ENCODE measurements around the gene GGA2.

- no peak for TF ChIP-seq POLR2A (IDR thresholded peaks at IDR 0.05)
- no peak for TF ChIP-seq CTCF (IDR thresholded peaks at IDR 0.05)
These were observed 9.4 kb downstream of the GGA2 start for GRCh38 chr16:23500862-23501225.

Measured in right lobe of liver (tissue), 4 donors.